Fibroblast of lung (primary cell): ENCODE measurements around the gene DMBT1. TPM values are rescaled to one million over a fixed set of nuclear protein-coding genes. Genes with fewer than 3 reads are reported as not detected.

Experiments used
- DNase-seq, 2 donors: peaks; one replicate each; pipeline versions ENCODE4 v3.0.0 to v3.0.0-alpha.2; 2010; ENCODE audit warnings: low read depth in 2 of 2
- H2AFZ ChIP-seq: 2 replicates; pipeline ENCODE4 v1.5.1; 2012; ENCODE audit warnings: low read length, control low read depth, inconsistent platforms
- H3K27ac ChIP-seq: 2 replicates; pipeline ENCODE4 v1.5.1; 2011; ENCODE audit warnings: low read length, control low read depth; ENCODE audit not compliant: insufficient read depth
- H3K27me3 ChIP-seq: 2 replicates; pipeline ENCODE4 v1.5.1; 2011; ENCODE audit warnings: mild to moderate bottlenecking, low read length; ENCODE audit not compliant: control insufficient read depth, insufficient read depth
- H3K36me3 ChIP-seq: 2 replicates; pipeline ENCODE4 v1.5.1; 2011; ENCODE audit warnings: low read length; ENCODE audit not compliant: control insufficient read depth, insufficient read depth
- H3K4me1 ChIP-seq: 2 replicates; pipeline ENCODE4 v1.5.1; 2011; ENCODE audit warnings: low read length; ENCODE audit not compliant: control insufficient read depth, insufficient read depth; ENCODE audit errors: extremely low read depth
- H3K4me2 ChIP-seq: 2 replicates; pipeline ENCODE4 v1.5.1; 2011; ENCODE audit warnings: low read length, control low read depth; ENCODE audit not compliant: insufficient read depth; ENCODE audit errors: extremely low read depth
- H3K4me3 ChIP-seq, 4 experiments: fragments of 200-600 bp in 1 of 4; sonication (generic) in 1 of 4; replicated peaks in 1 of 4; 2 replicates each; pipeline ENCODE4 v1.5.1; 2011 to 2016; ENCODE audit warnings: low read length in 4 of 4, low read depth in 3 of 4, mild to moderate bottlenecking in 3 of 4, control low read depth in 2 of 4, inconsistent platforms in 1 of 4, mixed read lengths in 1 of 4; ENCODE audit not compliant: insufficient read depth in 1 of 4; ENCODE audit errors: control extremely low read depth in 1 of 4
- H3K79me2 ChIP-seq: 2 replicates; pipeline ENCODE4 v1.5.1; 2012; ENCODE audit warnings: mild to moderate bottlenecking, low read length, inconsistent platforms; ENCODE audit not compliant: control insufficient read depth, insufficient read depth
- H3K9ac ChIP-seq: 2 replicates; pipeline ENCODE4 v1.5.1; 2011; ENCODE audit warnings: mild to moderate bottlenecking, low read length, control low read depth; ENCODE audit not compliant: insufficient read depth
- H3K9me3 ChIP-seq: 2 replicates; pipeline ENCODE4 v1.5.1; 2012; ENCODE audit warnings: low read depth, low read length; ENCODE audit not compliant: control insufficient read depth, insufficient read depth
- H4K20me1 ChIP-seq: 2 replicates; pipeline ENCODE4 v1.5.1; 2011; ENCODE audit warnings: low read length; ENCODE audit not compliant: control insufficient read depth, insufficient read depth; ENCODE audit errors: extremely low read depth
- CTCF ChIP-seq, 2 donors: IDR thresholded peaks in 1 of 2; conservative IDR thresholded peaks in 1 of 2; 1 replicate in 1 of 2; 2 replicates in 1 of 2; pipeline ENCODE4 v1.5.1; 2011 to 2012; ENCODE audit warnings: low read length in 2 of 2, control low read depth in 1 of 2, inconsistent platforms in 1 of 2, low read depth in 1 of 2, mild to moderate bottlenecking in 1 of 2
- EZH2 ChIP-seq: IDR thresholded peaks from 2 replicates; pipeline ENCODE4 v1.5.1; 2012; ENCODE audit warnings: low read length, control low read depth, mild to moderate bottlenecking; ENCODE audit errors: missing control alignments
- polyA plus RNA-seq, 2 donors: library from polyadenylated mRNA; depleted of rRNA in 1 of 2; stranded (reverse) in 1 of 2; unstranded in 1 of 2; fragments of >200 nt; gene quantifications; 2 replicates each; pipeline ENCODE4 v1.2.1, GENCODE V29; 2011 to 2012; ENCODE audit warnings: missing spikeins in 1 of 2
- total RNA-seq: library from RNA; depleted of rRNA; stranded (reverse); fragments of >200 nt; gene quantifications from 2 replicates; pipeline ENCODE4 v1.2.1, GENCODE V29; 2014

The DMBT1 gene
- total and polyA plus RNA-seq, 2 donors (not counting 1 experiment from before 2014, with no cell fraction given), result under 0.01 TPM; not detected in 1

- H2AFZ ChIP-seq, result no peak overlapping the region
Measured at GRCh38 chr10:122561212-122561611, 658 bp downstream of the DMBT1 start.

DNA sequence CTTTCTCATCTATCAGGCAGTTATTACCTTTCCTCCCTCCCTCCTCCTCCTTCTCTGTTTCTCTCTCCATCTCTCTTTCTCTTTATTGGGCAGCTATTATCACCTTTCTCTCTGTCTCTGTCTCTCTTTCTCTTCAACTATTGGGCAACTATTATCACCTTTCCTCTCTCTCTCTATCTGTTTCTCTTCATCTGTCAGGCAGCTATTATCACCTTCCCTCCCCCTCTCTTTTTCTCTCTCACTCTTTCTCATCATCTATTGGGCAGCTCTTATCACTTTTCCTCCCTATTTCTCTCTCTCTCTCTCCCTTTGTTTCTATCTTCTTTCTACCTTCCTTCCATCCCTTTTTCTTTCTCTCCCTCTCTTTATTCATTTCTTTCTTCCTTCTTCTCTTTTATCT is 1.2 kb downstream of the DMBT1 start:
- H3K27me3 ChIP-seq, result peaks cover 7% of the 10 kb centered on the region
- H3K4me3 ChIP-seq, result no peak overlapping the region
- H2AFZ ChIP-seq, result no peak overlapping the region
- no peaks in the 10 kb centered on the region for H3K9me3 ChIP-seq
- no peak for DNase-seq
- H3K27ac ChIP-seq, result no peak overlapping the region
- TF ChIP-seq CTCF (conservative IDR thresholded peaks at IDR 0.05 in 1 of 2, IDR thresholded peaks at IDR 0.05 in 1 of 2; ENCODE audit: low read depth in 1 of 2, low read length in 2 of 2) (no peak), EZH2 (no peak)
- H3K4me1 ChIP-seq, result no peaks in the 10 kb centered on the region
- H3K4me2 ChIP-seq, result no peak overlapping the region
- no peaks in the 10 kb centered on the region for H3K79me2 ChIP-seq
- H3K9ac ChIP-seq, result no peak overlapping the region
- H3K36me3 ChIP-seq, result no peaks in the 10 kb centered on the region
- H4K20me1 ChIP-seq, result no peaks in the 10 kb centered on the region

More at GRCh38 chr10:122561212-122561611, 658 bp downstream of the DMBT1 start:
- no peak for DNase-seq
- no peak overlapping the region for H3K9ac ChIP-seq
- no peak overlapping the region for H3K4me3 ChIP-seq
- H3K36me3 ChIP-seq, result no peaks in the 10 kb centered on the region
- H3K4me2 ChIP-seq, result no peak overlapping the region
- H3K4me1 ChIP-seq, result no peaks in the 10 kb centered on the region
- H4K20me1 ChIP-seq, result no peaks in the 10 kb centered on the region
- H3K79me2 ChIP-seq, result no peaks in the 10 kb centered on the region
- H3K27ac ChIP-seq, result no peak overlapping the region
- TF ChIP-seq EZH2 (no peak), CTCF (conservative IDR thresholded peaks at IDR 0.05 in 1 of 2, IDR thresholded peaks at IDR 0.05 in 1 of 2; ENCODE audit: low read depth in 1 of 2, low read length in 2 of 2) (no peak)
- H3K9me3 ChIP-seq, result no peaks in the 10 kb centered on the region
- H3K27me3 ChIP-seq, result peaks cover 7% of the 10 kb centered on the region

- peak in 1 of 2 donors; percentile 12 for DNase-seq
- Histone ChIP-seq H3K27me3 (peaks cover 7% of the 10 kb centered on the region), H3K36me3 (no peaks in the 10 kb centered on the region), H3K9me3 (no peaks in the 10 kb centered on the region), H3K4me2 (no peak overlapping the region), H3K4me1 (no peaks in the 10 kb centered on the region), H3K4me3 (no peak overlapping the region), H2AFZ (no peak overlapping the region), H3K9ac (no peak overlapping the region), H3K79me2 (no peaks in the 10 kb centered on the region), H3K27ac (no peak overlapping the region), H4K20me1 (no peaks in the 10 kb centered on the region)
- TF ChIP-seq CTCF (conservative IDR thresholded peaks at IDR 0.05 in 1 of 2, IDR thresholded peaks at IDR 0.05 in 1 of 2; ENCODE audit: low read depth in 1 of 2, low read length in 2 of 2) (no peak), EZH2 (no peak)
Measured at GRCh38 chr10:122564980-122565379, 4.4 kb downstream of the DMBT1 start.
